ENCODE data around the gene UIMC1. TPM values are rescaled to one million over a fixed set of nuclear protein-coding genes. Genes with fewer than 3 reads are reported as not detected.

UIMC1 gene
- total and polyA plus RNA-seq, 2 of the 13 experiments (the other 11 are each of a cell fraction or from before 2014, with no cell fraction given) = 18.9 to 32.7 TPM

- TF ChIP-seq BORCS8-MEF2B (CRISPR knock-in tag; IDR thresholded peaks at IDR 0.05) = no peak
- 0 out of 2 replicates have a peak, but pooled peaks have one; percentile 4 for TF ChIP-seq SMC3 (IDR thresholded peaks at IDR 0.05; ENCODE audit: low read length)
- no peak for TF ChIP-seq ZNF75D (CRISPR knock-in tag; IDR thresholded peaks at IDR 0.05; ENCODE audit: borderline replicate concordance)
- no peak for TF ChIP-seq ZNF569 (CRISPR knock-in tag; IDR thresholded peaks at IDR 0.05; ENCODE audit: borderline replicate concordance)
- TF ChIP-seq ZFP91 (CRISPR knock-in tag; IDR thresholded peaks at IDR 0.05; ENCODE audit: borderline replicate concordance) = peak; percentile 40; the same call in 1 of the 2 replicates
- peak; percentile 55 for TF ChIP-seq ZFX (CRISPR knock-in tag; IDR thresholded peaks at IDR 0.05; ENCODE audit: low read depth)
- no peak for TF ChIP-seq SNAI1 (CRISPR knock-in tag; IDR thresholded peaks at IDR 0.05; ENCODE audit: borderline replicate concordance)
- no peak for TF ChIP-seq ZMYM4 (CRISPR knock-in tag; IDR thresholded peaks at IDR 0.05)
- peak; percentile 88 for TF ChIP-seq CREB1 (IDR thresholded peaks at IDR 0.05)
- peak; percentile 77 for TF ChIP-seq CREB1 (CRISPR knock-in tag; IDR thresholded peaks at IDR 0.05)
- no peak for TF ChIP-seq ZNF235 (CRISPR knock-in tag; IDR thresholded peaks at IDR 0.05; ENCODE audit: borderline replicate concordance)
- TF ChIP-seq DNMT3B (CRISPR knock-in tag; conservative IDR thresholded peaks at IDR 0.05) = no peak
- no peak for TF ChIP-seq NCOA1 (CRISPR knock-in tag; IDR thresholded peaks at IDR 0.05)
- TF ChIP-seq ZNF570 (CRISPR knock-in tag; IDR thresholded peaks at IDR 0.05; ENCODE audit: borderline replicate concordance) = no peak
- TF ChIP-seq TCF7 (IDR thresholded peaks at IDR 0.05; ENCODE audit: low read depth) = no peak
- TF ChIP-seq ZNF660 (CRISPR knock-in tag; IDR thresholded peaks at IDR 0.05; ENCODE audit: borderline replicate concordance, low read depth) = no peak
- TF ChIP-seq KDM2A (CRISPR knock-in tag; IDR thresholded peaks at IDR 0.05; ENCODE audit: borderline replicate concordance, low read depth) = peak; percentile 43; the same call in 1 of the 2 replicates
- no peak for TF ChIP-seq PCBP1 (IDR thresholded peaks at IDR 0.05; ENCODE audit: borderline replicate concordance, low read depth, low read length)
- TF ChIP-seq SOX5 (CRISPR knock-in tag; IDR thresholded peaks at IDR 0.05; ENCODE audit: borderline replicate concordance) = no peak
- TF ChIP-seq, protein P1, sequence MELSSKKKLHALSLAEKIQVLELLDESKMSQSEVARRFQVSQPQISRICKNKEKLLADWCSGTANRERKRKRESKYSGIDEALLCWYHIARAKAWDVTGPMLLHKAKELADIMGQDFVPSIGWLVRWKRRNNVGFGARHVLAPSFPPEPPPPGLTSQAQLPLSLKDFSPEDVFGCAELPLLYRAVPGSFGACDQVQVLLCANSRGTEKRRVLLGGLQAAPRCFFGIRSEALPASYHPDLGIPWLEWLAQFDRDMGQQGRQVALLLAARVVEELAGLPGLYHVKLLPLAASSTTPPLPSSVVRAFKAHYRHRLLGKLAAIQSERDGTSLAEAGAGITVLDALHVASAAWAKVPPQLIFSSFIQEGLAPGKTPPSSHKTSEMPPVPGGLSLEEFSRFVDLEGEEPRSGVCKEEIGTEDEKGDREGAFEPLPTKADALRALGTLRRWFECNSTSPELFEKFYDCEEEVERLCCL (CRISPR knock-in tag; IDR thresholded peaks at IDR 0.05; ENCODE audit: borderline replicate concordance) = no peak
- no peak for TF ChIP-seq RFX1 (IDR thresholded peaks at IDR 0.05)
- TF ChIP-seq, protein P2, sequence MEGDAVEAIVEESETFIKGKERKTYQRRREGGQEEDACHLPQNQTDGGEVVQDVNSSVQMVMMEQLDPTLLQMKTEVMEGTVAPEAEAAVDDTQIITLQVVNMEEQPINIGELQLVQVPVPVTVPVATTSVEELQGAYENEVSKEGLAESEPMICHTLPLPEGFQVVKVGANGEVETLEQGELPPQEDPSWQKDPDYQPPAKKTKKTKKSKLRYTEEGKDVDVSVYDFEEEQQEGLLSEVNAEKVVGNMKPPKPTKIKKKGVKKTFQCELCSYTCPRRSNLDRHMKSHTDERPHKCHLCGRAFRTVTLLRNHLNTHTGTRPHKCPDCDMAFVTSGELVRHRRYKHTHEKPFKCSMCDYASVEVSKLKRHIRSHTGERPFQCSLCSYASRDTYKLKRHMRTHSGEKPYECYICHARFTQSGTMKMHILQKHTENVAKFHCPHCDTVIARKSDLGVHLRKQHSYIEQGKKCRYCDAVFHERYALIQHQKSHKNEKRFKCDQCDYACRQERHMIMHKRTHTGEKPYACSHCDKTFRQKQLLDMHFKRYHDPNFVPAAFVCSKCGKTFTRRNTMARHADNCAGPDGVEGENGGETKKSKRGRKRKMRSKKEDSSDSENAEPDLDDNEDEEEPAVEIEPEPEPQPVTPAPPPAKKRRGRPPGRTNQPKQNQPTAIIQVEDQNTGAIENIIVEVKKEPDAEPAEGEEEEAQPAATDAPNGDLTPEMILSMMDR (CRISPR knock-in tag; IDR thresholded peaks at IDR 0.05) = peak; percentile 88
- TF ChIP-seq ZNF781 (CRISPR knock-in tag; IDR thresholded peaks at IDR 0.05; ENCODE audit: borderline replicate concordance, not compliant biosample characterization) = no peak
- TF ChIP-seq REPIN1 (CRISPR knock-in tag; IDR thresholded peaks at IDR 0.05; ENCODE audit: borderline replicate concordance, low read depth) = no peak
- TF ChIP-seq, protein P3, sequence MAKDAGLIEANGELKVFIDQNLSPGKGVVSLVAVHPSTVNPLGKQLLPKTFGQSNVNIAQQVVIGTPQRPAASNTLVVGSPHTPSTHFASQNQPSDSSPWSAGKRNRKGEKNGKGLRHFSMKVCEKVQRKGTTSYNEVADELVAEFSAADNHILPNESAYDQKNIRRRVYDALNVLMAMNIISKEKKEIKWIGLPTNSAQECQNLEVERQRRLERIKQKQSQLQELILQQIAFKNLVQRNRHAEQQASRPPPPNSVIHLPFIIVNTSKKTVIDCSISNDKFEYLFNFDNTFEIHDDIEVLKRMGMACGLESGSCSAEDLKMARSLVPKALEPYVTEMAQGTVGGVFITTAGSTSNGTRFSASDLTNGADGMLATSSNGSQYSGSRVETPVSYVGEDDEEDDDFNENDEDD (CRISPR knock-in tag; IDR thresholded peaks at IDR 0.05; ENCODE audit: borderline replicate concordance) = peak; percentile 34; the same call in 1 of the 2 replicates
- no peak for TF ChIP-seq TEAD3 (CRISPR knock-in tag; optimal IDR thresholded peaks at IDR 0.05; ENCODE audit: borderline replicate concordance)
Measured at GRCh38 chr5:176870110-176870591, 136.4 kb downstream of the UIMC1 start (continued).
